Calu3 (cell line): ENCODE results near the gene ZBED2. TPM values are rescaled to one million over a fixed set of nuclear protein-coding genes. Genes with fewer than 3 reads are reported as not detected.

Experiments used
- BruUV-seq: library from RNA; stranded (reverse); fragments of 400-500 nt; replicated peaks from 2 replicates; lab custom pipeline; 2021; lab: Mats Ljungman, UMichigan
- CTCF ChIA-PET: fragments of 300-600 bp; sonication (Branson Sonifier 250); formaldehyde crosslinking; loops from one replicate; lab custom pipeline; 2022; ENCODE audit warnings: antibody characterized with exemption; lab: Charles Lee
- DNase-seq: peaks from one replicate; pipeline ENCODE4 v3.0.0; 2022
- H3K27ac Mint-ChIP-seq: one replicate; pipeline ENCODE4 v1.8.0; 2022; ENCODE audit warnings: mixed read lengths; ENCODE audit not compliant: unreplicated experiment
- H3K27me3 Mint-ChIP-seq: one replicate; pipeline ENCODE4 v1.8.0; 2022; ENCODE audit warnings: mixed read lengths; ENCODE audit not compliant: unreplicated experiment
- H3K36me3 Mint-ChIP-seq: one replicate; pipeline ENCODE4 v1.8.0; 2022; ENCODE audit warnings: mild to moderate bottlenecking, moderate library complexity, mixed read lengths; ENCODE audit not compliant: insufficient read depth, unreplicated experiment
- H3K4me1 Mint-ChIP-seq: one replicate; pipeline ENCODE4 v1.8.0; 2022; ENCODE audit warnings: mild to moderate bottlenecking, low read depth, mixed read lengths; ENCODE audit not compliant: unreplicated experiment
- H3K4me3 Mint-ChIP-seq: one replicate; pipeline ENCODE4 v1.8.0; 2022; ENCODE audit warnings: mild to moderate bottlenecking, low read depth, moderate library complexity, mixed read lengths; ENCODE audit not compliant: unreplicated experiment
- H3K9me3 Mint-ChIP-seq: one replicate; pipeline ENCODE4 v1.8.0; 2022; ENCODE audit warnings: low read depth, mixed read lengths; ENCODE audit not compliant: unreplicated experiment
- intact Hi-C: fragments of 100-400 bp; cut with micrococcal nuclease; formaldehyde crosslinking; loops from one replicate; pipeline ENCODE4 v1.10.0; 2022; ENCODE audit not compliant: unreplicated experiment
- total RNA-seq: library from RNA; stranded (reverse); gene quantifications from 2 replicates; pipeline ENCODE4 v1.2.3, GENCODE V29; 2022
- TF ChIP-seq, protein P1 (sequence below): fragments of 200-600 bp; IDR thresholded peaks from one replicate; pipeline ENCODE4 v1.8.0; 2022; ENCODE audit warnings: antibody characterized with exemption; ENCODE audit not compliant: unreplicated experiment

The ZBED2 gene
- total RNA-seq, 1 experiment from 2014 or later = 0.24 TPM

DNA sequence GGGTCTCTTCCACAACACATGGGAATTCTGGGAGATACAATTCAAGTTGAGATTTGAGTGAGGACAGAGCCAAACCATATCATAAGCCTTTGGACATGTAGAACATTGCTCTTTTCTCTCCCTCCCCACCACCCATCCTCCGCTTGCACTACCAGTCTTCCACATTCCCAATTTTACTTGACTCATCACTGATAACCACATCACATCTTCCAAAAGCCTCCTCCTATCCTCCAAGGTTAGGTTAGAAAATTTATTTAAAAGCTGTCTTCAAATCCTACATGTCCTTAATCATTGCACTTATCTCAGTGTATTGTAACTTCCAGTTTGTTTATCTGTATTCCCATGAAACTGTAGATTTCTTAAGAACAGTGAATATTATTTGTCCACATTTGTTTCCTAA is 10.4 kb downstream of the ZBED2 start:
- H3K27ac Mint-ChIP-seq = peak overlapping the region; percentile 71
- no peaks in the 10 kb centered on the region for H3K27me3 Mint-ChIP-seq
- TF ChIP-seq, protein P1, sequence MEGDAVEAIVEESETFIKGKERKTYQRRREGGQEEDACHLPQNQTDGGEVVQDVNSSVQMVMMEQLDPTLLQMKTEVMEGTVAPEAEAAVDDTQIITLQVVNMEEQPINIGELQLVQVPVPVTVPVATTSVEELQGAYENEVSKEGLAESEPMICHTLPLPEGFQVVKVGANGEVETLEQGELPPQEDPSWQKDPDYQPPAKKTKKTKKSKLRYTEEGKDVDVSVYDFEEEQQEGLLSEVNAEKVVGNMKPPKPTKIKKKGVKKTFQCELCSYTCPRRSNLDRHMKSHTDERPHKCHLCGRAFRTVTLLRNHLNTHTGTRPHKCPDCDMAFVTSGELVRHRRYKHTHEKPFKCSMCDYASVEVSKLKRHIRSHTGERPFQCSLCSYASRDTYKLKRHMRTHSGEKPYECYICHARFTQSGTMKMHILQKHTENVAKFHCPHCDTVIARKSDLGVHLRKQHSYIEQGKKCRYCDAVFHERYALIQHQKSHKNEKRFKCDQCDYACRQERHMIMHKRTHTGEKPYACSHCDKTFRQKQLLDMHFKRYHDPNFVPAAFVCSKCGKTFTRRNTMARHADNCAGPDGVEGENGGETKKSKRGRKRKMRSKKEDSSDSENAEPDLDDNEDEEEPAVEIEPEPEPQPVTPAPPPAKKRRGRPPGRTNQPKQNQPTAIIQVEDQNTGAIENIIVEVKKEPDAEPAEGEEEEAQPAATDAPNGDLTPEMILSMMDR = no peak
- no TSS peak for BruUV-seq
- peaks cover 75% of the 10 kb centered on the region for H3K4me1 Mint-ChIP-seq
- no peak overlapping the region for H3K4me3 Mint-ChIP-seq
- H3K9me3 Mint-ChIP-seq = peaks cover 2% of the 10 kb centered on the region
- DNase-seq = no peak
- CTCF ChIA-PET = interaction anchor here (1.2 kb wide), 1 partner anchor 10 kb away, joined by 3 read pairs; no protein-coding TSS in a partner anchor
- no peaks in the 10 kb centered on the region for H3K36me3 Mint-ChIP-seq
- intact Hi-C loops = no loop called here

DNA sequence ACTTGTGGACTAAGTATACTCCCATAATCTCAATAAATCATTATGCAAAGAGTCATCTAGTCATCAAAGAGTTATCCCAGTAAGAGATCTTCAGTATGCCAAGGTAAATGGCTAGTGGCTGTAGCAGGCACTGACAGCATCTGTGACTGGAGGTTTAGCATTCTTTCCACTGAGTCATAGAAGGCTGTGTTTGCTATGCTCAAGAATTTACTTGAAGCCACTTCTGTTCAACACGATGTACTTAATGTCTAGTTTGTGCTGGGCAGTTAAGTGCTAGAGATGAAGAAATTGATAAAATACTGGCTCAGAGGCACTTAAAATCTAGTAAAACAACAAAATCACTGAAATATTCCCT is 13.0 kb downstream of the ZBED2 start:
- peaks cover 2% of the 10 kb centered on the region for H3K9me3 Mint-ChIP-seq
- H3K27me3 Mint-ChIP-seq = no peaks in the 10 kb centered on the region
- no peak for DNase-seq
- peaks cover 64% of the 10 kb centered on the region for H3K4me1 Mint-ChIP-seq
- no TSS peak for BruUV-seq
- no peaks in the 10 kb centered on the region for H3K36me3 Mint-ChIP-seq
- intact Hi-C loops = no loop called here
- H3K27ac Mint-ChIP-seq = peak overlapping the region; percentile 52
- H3K4me3 Mint-ChIP-seq = no peak overlapping the region
- CTCF ChIA-PET = no interaction called here
- TF ChIP-seq, protein P1 = no peak

DNA sequence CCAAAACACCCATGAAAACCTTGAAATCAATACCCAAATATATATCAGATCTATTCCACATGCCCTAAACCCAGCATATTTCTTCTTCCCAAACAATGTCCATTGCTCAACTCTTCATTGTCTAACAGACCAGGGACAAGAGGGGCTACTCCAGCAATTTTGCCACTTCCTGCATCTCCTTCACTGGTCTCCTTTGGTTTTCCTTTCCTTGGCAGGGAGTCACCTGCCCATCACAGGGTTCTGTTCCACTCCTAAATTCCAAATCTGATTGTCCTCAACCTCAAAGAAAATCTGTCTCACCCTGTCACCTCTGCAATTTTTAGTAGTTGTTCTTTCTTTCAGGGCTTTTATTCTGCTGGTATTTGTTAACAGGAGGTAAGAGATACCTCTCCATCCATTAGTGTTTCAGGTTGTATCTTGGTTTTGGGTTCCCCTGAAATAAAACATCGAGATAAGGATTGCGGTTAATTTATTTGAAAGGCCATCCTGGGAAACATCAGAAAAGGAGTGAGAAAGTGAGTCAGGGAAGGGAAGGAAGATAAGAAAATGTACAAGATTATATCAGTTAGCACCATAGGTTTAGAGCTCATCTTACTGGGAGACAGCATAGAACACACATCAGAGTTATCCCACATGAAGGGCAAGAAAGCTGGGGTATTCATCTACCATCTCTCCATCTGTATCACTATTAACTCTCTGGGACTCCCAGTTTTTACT is 13.6 kb downstream of the ZBED2 start:
- Mint-ChIP-seq H3K9me3 (peaks cover 2% of the 10 kb centered on the region), H3K27ac (peak overlapping the region; percentile 52), H3K4me1 (peaks cover 59% of the 10 kb centered on the region), H3K27me3 (no peaks in the 10 kb centered on the region), H3K36me3 (no peaks in the 10 kb centered on the region), H3K4me3 (no peak overlapping the region)
- intact Hi-C loops = loop anchor here (1.0 kb wide), 1 partner anchor 35 kb away; no protein-coding TSS in a partner anchor
- TF ChIP-seq, protein P1 = no peak
- no peak for DNase-seq
- no TSS peak for BruUV-seq
- CTCF ChIA-PET = no interaction called here

DNA sequence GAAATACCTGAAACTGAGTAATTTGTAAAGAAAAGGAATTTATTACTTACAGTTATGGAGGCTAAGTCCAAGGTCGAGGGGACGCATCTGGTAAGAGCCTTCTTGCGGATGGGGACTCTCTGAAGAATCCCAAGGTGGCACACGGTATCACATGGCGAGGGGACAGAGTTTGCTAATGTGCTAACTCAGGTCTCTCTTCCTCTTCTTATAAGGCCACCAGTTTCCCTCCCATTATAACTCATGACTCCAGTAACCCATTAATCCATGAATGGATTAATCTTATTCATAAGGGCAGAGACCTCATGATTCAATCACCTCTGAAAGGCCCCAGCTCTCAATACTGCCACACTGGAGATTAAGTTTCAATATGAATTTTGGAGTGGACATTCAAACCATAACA is 15.7 kb downstream of the ZBED2 start:
- H3K27me3 Mint-ChIP-seq = no peaks in the 10 kb centered on the region
- no peaks in the 10 kb centered on the region for H3K9me3 Mint-ChIP-seq
- TF ChIP-seq, protein P1 = no peak
- no TSS peak for BruUV-seq
- H3K4me3 Mint-ChIP-seq = no peak overlapping the region
- CTCF ChIA-PET = interaction anchor here (0.5 to 2.5 kb wide), 4 partner anchors 12 to 509 kb away, joined by 3 to 18 read pairs (median 10); no protein-coding TSS in a partner anchor
- H3K27ac Mint-ChIP-seq = no peak overlapping the region
- no peaks in the 10 kb centered on the region for H3K36me3 Mint-ChIP-seq
- intact Hi-C loops = loop anchor here (5.0 kb wide), 1 partner anchor 88 kb away; no protein-coding TSS in a partner anchor
- DNase-seq = no peak
- H3K4me1 Mint-ChIP-seq = peaks cover 39% of the 10 kb centered on the region
